Uterus (tissue), 4 donors: ENCODE data around the gene TBX21. TPM values are rescaled to one million over a fixed set of nuclear protein-coding genes. Genes with fewer than 3 reads are reported as not detected.

Experiments used
- DNase-seq, 2 donors: peaks; one replicate each; pipeline ENCODE4 v3.0.0-alpha.2; 2019 to 2020
- H3K27ac ChIP-seq, 2 donors: fragments of 200-600 bp; sonication (generic); 1 replicate in 1 of 2; 2 replicates in 1 of 2; pipeline ENCODE4 v1.5.1; 2016 to 2018
- H3K27me3 ChIP-seq, 2 donors: fragments of 200-600 bp; sonication (generic); one replicate each; pipeline ENCODE4 v1.5.1; 2018 to 2019; ENCODE audit warnings: control low read depth in 1 of 2
- H3K36me3 ChIP-seq, 2 donors: fragments of 200-600 bp; sonication (generic); one replicate each; pipeline ENCODE4 v1.5.1; 2019; ENCODE audit warnings: control low read depth in 1 of 2
- H3K4me1 ChIP-seq, 2 donors: fragments of 200-600 bp; sonication (generic); one replicate each; pipeline ENCODE4 v1.5.1; 2018 to 2019; ENCODE audit warnings: control low read depth in 1 of 2
- H3K4me3 ChIP-seq, 2 donors: fragments of 200-600 bp; sonication (generic); 1 replicate in 1 of 2; 2 replicates in 1 of 2; pipeline ENCODE4 v1.5.1; 2018 to 2019; ENCODE audit warnings: mild to moderate bottlenecking in 1 of 2
- H3K9me3 ChIP-seq, 2 donors: fragments of 200-600 bp; sonication (generic); one replicate each; pipeline ENCODE4 v1.5.1; 2019; ENCODE audit warnings: control low read depth in 1 of 2
- POLR2A ChIP-seq, 2 donors: fragments of 450-650 bp; IDR thresholded peaks; one replicate each; pipeline ENCODE4 v1.6.1; 2016; ENCODE audit warnings: antibody characterized with exemption in 2 of 2, mild to moderate bottlenecking in 1 of 2, moderate library complexity in 1 of 2
- intact Hi-C: fragments of 100-400 bp; cut with DNase I; formaldehyde crosslinking; loops from one replicate; pipeline ENCODE4 v1.15.1; 2023; ENCODE audit warnings: low total_unique reads
- total RNA-seq, 4 donors: library from RNA; depleted of rRNA in 3 of 4; stranded (reverse); fragments of >200 nt in 3 of 4; gene quantifications; one replicate each; pipeline versions ENCODE4 v1.1.0 to v1.2.4, GENCODE V29; 2014 to 2023
- TF ChIP-seq, protein P1 (sequence below), 4 experiments: fragments of 200-600 bp in 2 of 4; fragments of 450-650 bp in 2 of 4; sonication (generic) in 2 of 4; IDR thresholded peaks; one replicate each; pipeline ENCODE4 v1.5.1; 2016 to 2019; ENCODE audit warnings: antibody characterized with exemption in 4 of 4, mild to moderate bottlenecking in 2 of 4, moderate library complexity in 1 of 4
- donor health status: DM: yes; HTN: yes; CAD: no.

TBX21 gene
- total RNA-seq, 4 donors from 2014 or later, result 0.49 to 0.51 TPM; not detected in 2

GRCh38 chr17:47725446-47726111 is 7.5 kb upstream of the TBX21 start:
- no peak for DNase-seq
- no peak overlapping the region for H3K4me3 ChIP-seq
- no peaks in the 10 kb centered on the region for H3K4me1 ChIP-seq
- H3K9me3 ChIP-seq, result no peaks in the 10 kb centered on the region
- peaks cover 0 to 14% of the 10 kb centered on the region in 2 donors for H3K27me3 ChIP-seq
- intact Hi-C loops, result no loop called here
- H3K36me3 ChIP-seq, result no peaks in the 10 kb centered on the region
- TF ChIP-seq, protein P1, sequence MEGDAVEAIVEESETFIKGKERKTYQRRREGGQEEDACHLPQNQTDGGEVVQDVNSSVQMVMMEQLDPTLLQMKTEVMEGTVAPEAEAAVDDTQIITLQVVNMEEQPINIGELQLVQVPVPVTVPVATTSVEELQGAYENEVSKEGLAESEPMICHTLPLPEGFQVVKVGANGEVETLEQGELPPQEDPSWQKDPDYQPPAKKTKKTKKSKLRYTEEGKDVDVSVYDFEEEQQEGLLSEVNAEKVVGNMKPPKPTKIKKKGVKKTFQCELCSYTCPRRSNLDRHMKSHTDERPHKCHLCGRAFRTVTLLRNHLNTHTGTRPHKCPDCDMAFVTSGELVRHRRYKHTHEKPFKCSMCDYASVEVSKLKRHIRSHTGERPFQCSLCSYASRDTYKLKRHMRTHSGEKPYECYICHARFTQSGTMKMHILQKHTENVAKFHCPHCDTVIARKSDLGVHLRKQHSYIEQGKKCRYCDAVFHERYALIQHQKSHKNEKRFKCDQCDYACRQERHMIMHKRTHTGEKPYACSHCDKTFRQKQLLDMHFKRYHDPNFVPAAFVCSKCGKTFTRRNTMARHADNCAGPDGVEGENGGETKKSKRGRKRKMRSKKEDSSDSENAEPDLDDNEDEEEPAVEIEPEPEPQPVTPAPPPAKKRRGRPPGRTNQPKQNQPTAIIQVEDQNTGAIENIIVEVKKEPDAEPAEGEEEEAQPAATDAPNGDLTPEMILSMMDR (IDR thresholded peaks at IDR 0.05), result no peak
- TF ChIP-seq POLR2A (IDR thresholded peaks at IDR 0.05), result no peak
- H3K27ac ChIP-seq, result no peak overlapping the region

DNA sequence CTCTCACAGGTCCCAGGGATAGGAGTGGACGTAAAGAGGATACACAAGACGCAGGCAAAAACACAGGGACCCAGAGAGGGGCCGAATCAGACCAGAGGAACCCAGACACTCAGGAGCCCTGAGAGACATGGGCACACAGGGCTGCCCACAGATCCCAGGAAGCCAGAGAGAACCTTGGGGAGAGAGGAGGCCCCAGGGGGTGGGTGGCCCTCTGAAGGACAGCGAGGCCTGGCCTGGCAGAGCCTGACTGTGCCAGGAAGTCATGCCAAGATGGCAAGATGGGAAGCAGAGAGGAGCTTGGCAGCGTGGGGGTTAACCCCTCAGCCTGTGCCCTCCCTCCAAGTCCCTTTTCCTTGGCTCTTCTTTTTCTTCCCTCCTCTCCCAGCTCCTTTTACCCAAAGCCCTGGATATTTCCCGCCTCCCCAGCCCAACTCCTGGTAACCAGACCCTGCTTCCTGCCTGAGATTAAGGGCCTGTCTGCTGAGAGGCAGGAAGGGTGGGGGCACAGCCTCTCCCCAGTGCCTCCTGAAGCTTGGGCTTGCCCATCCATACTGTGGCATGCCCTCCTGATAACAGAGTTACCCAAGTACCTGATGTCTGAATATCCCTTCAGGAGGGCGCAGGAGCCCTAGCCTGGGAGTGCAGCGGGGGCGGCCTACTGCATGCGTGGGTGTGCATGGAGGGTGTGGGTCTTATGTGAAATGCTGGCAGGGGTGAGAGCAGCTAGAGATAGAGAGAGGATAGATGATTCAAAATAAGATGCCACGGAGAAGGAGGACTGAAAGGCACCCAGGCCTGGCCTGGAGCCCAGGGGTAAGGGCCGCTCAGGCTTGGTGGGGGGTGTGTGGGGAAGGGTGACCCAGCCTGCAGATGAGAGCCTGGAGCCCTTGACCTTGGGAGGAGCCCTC is 6.0 kb upstream of the TBX21 start:
- no peaks in the 10 kb centered on the region for H3K36me3 ChIP-seq
- H3K4me3 ChIP-seq, result no peak overlapping the region
- no peaks in the 10 kb centered on the region for H3K9me3 ChIP-seq
- intact Hi-C loops, result no loop called here
- H3K27me3 ChIP-seq, result peaks cover 0 to 3% of the 10 kb centered on the region in 2 donors
- TF ChIP-seq POLR2A (IDR thresholded peaks at IDR 0.05), result no peak
- TF ChIP-seq, protein P1 (IDR thresholded peaks at IDR 0.05), result no peak
- no peaks in the 10 kb centered on the region for H3K4me1 ChIP-seq
- H3K27ac ChIP-seq, result no peak overlapping the region
- no peak for DNase-seq

DNA sequence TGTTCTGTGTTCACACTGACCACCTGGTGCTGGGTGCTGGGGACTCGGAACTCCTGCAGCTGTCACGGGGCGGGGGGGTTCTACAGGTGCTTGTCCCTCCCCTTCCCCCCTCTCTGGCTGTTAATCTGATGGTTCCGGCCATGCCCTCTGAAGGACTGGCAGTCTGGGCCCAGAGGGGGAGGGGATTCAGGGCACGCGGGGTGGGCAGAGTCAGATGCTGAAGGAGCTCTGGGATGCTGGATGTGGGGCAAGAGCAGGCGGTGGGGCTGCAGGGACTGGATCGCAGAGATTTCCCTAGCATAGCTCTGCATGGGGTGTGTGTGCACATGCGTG is 5.4 kb upstream of the TBX21 start:
- H3K9me3 ChIP-seq, result no peaks in the 10 kb centered on the region
- peaks cover 0 to 3% of the 10 kb centered on the region in 2 donors for H3K27me3 ChIP-seq
- no peak overlapping the region for H3K27ac ChIP-seq
- no peak for DNase-seq
- H3K4me3 ChIP-seq, result no peak overlapping the region
- no peaks in the 10 kb centered on the region for H3K4me1 ChIP-seq
- no peak for TF ChIP-seq POLR2A (IDR thresholded peaks at IDR 0.05)
- intact Hi-C loops, result no loop called here
- H3K36me3 ChIP-seq, result no peaks in the 10 kb centered on the region

GRCh38 chr17:47728214-47728877 is 4.7 kb upstream of the TBX21 start:
- H3K4me3 ChIP-seq, result no peak overlapping the region
- no peaks in the 10 kb centered on the region for H3K36me3 ChIP-seq
- no peak overlapping the region for H3K27ac ChIP-seq
- no peaks in the 10 kb centered on the region for H3K9me3 ChIP-seq
- intact Hi-C loops, result no loop called here
- no peak for DNase-seq
- H3K4me1 ChIP-seq, result peaks cover 0 to 6% of the 10 kb centered on the region in 2 donors
- TF ChIP-seq, protein P1 (IDR thresholded peaks at IDR 0.05), result no peak
- H3K27me3 ChIP-seq, result peaks cover 0 to 3% of the 10 kb centered on the region in 2 donors

DNA sequence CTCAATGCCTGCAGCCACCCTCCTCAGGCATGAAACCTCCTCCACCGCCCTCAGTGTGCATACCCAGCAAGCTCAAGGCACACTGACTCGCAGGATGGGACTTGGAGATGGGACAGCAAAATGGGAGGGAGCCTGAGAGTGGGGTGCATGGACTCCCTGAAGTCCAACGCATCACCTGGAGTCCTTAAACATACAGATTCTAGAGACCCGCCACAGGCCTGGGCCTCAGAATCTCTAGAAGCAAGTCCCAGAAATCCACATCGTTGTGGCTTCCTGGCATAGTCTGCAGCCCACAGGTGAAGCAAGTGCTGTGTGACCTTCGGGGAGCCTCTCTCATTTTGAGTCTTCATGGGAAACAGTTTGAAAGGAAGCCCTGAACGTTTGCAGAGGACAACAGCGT is 3.6 kb upstream of the TBX21 start:
- Histone ChIP-seq H3K4me1 (peaks cover 0 to 6% of the 10 kb centered on the region in 2 donors), H3K4me3 (no peak overlapping the region), H3K9me3 (no peaks in the 10 kb centered on the region), H3K27ac (no peak overlapping the region), H3K36me3 (no peaks in the 10 kb centered on the region), H3K27me3 (peaks cover 0 to 3% of the 10 kb centered on the region in 2 donors)
- no peak for DNase-seq
- intact Hi-C loops, result no loop called here
- no peak for TF ChIP-seq POLR2A (IDR thresholded peaks at IDR 0.05)
- TF ChIP-seq, protein P1 (IDR thresholded peaks at IDR 0.05), result no peak
